B cell (primary cell): Measurements from ENCODE around the gene EXOSC6. TPM values are rescaled to one million over a fixed set of nuclear protein-coding genes. Genes with fewer than 3 reads are reported as not detected.

Source experiments
- ATAC-seq: fragments of 200-7000 bp; cut with Tn5 transposase; one replicate; pipeline ENCODE4 v1.10.0; 2021; ENCODE audit warnings: low read depth, mild to moderate bottlenecking, moderate number of reproducible peaks, moderate library complexity
- CTCF ChIA-PET: fragments of 350-600 bp; sonication (Branson Sonifier 250); formaldehyde crosslinking; loops from one replicate; lab custom pipeline; 2021; ENCODE audit warnings: antibody characterized with exemption, inconsistent platforms; lab: Charles Lee
- POLR2A ChIA-PET: fragments of 350-600 bp; sonication (Branson Sonifier 250); formaldehyde crosslinking; loops from one replicate; lab custom pipeline; 2021; ENCODE audit warnings: antibody characterized with exemption; lab: Charles Lee
- DNase-seq: peaks from one replicate; pipeline ENCODE4 v3.0.0; 2013
- H2AFZ ChIP-seq: 2 replicates; pipeline ENCODE4 v1.6.1; 2012; ENCODE audit warnings: mild to moderate bottlenecking, low read depth, low read length; ENCODE audit not compliant: insufficient read depth, poor library complexity, severe bottlenecking
- H3K27ac ChIP-seq, 2 donors: 1 replicate in 1 of 2; 2 replicates in 1 of 2; pipeline ENCODE4 v1.5.1; 2012 to 2013; ENCODE audit warnings: low read length in 2 of 2, mild to moderate bottlenecking in 2 of 2, moderate library complexity in 1 of 2
- H3K27me3 ChIP-seq, 4 experiments: fragments of 200-600 bp in 1 of 4; sonication (generic) in 1 of 4; replicated peaks in 1 of 4; 1 replicate in 2 of 4; 2 replicates in 2 of 4; pipeline versions ENCODE4 v1.6.1 to v1.7.0; 2013 to 2016; ENCODE audit warnings: low read length in 3 of 4, mild to moderate bottlenecking in 2 of 4, mixed read lengths in 1 of 4, moderate library complexity in 1 of 4; ENCODE audit not compliant: insufficient read depth in 4 of 4, control insufficient read depth in 3 of 4; ENCODE audit errors: control extremely low read depth in 1 of 4
- H3K36me3 ChIP-seq, 2 experiments: replicated peaks in 1 of 2; 1 replicate in 1 of 2; 2 replicates in 1 of 2; pipeline versions ENCODE4 v1.6.1 to v1.7.1; 2013; ENCODE audit warnings: low read length in 1 of 2; ENCODE audit not compliant: insufficient read depth in 2 of 2, control insufficient read depth in 1 of 2; ENCODE audit errors: control extremely low read depth in 1 of 2, extremely low read depth in 1 of 2
- H3K4me1 ChIP-seq, 2 donors: fragments of 200-600 bp in 1 of 2; sonication (generic) in 1 of 2; 1 replicate in 1 of 2; 2 replicates in 1 of 2; pipeline versions ENCODE4 v1.5.1 to v1.6.1; 2013 to 2017; ENCODE audit warnings: low read length in 2 of 2; ENCODE audit not compliant: control insufficient read depth in 2 of 2, insufficient read depth in 2 of 2
- H3K4me2 ChIP-seq: replicated peaks from 2 replicates; pipeline ENCODE3; 2012; ENCODE audit warnings: mild to moderate bottlenecking, low read depth, low read length; ENCODE audit not compliant: poor library complexity, severe bottlenecking
- H3K4me3 ChIP-seq, 5 experiments: fragments of 200-600 bp in 1 of 5; sonication (generic) in 1 of 5; 1 replicate in 3 of 5; 2 replicates in 2 of 5; pipeline versions ENCODE4 v1.5.1 to v1.7.0; 2011 to 2016; ENCODE audit warnings: low read length in 4 of 5, mild to moderate bottlenecking in 4 of 5, low read depth in 2 of 5, control low read depth in 1 of 5, moderate library complexity in 1 of 5; ENCODE audit not compliant: insufficient read depth in 1 of 5; ENCODE audit errors: control extremely low read depth in 1 of 5, extremely low read depth in 1 of 5
- H3K79me2 ChIP-seq: fragments of 200-600 bp; sonication (generic); one replicate; pipeline ENCODE4 v1.6.0; 2016; ENCODE audit warnings: low read length; ENCODE audit not compliant: control insufficient read depth, insufficient read depth
- H3K9ac ChIP-seq: fragments of 200-600 bp; sonication (generic); 2 replicates; pipeline ENCODE4 v1.6.1; 2017; ENCODE audit warnings: mild to moderate bottlenecking, low read length, moderate library complexity
- H3K9me3 ChIP-seq, 3 donors: one replicate each; pipeline versions ENCODE4 v1.6.1 to v1.7.1; 2013; ENCODE audit warnings: low read length in 2 of 3; ENCODE audit not compliant: control insufficient read depth in 2 of 3, insufficient read depth in 1 of 3; ENCODE audit errors: control extremely low read depth in 1 of 3
- H4K20me1 ChIP-seq: 2 replicates; pipeline ENCODE4 v1.6.0; 2012; ENCODE audit warnings: mild to moderate bottlenecking, low read length; ENCODE audit not compliant: insufficient read depth, control insufficient read depth, poor library complexity, severe bottlenecking
- H3K27ac Mint-ChIP-seq: one replicate; pipeline ENCODE4 v1.8.0; 2021; ENCODE audit warnings: mixed read lengths
- H3K27me3 Mint-ChIP-seq: one replicate; pipeline ENCODE4 v1.8.0; 2021; ENCODE audit warnings: mixed read lengths
- H3K4me1 Mint-ChIP-seq: one replicate; pipeline ENCODE4 v1.8.0; 2021; ENCODE audit warnings: mixed read lengths
- H3K4me3 Mint-ChIP-seq: one replicate; pipeline ENCODE4 v1.8.0; 2021; ENCODE audit warnings: mixed read lengths
- H3K9me3 Mint-ChIP-seq: one replicate; pipeline ENCODE4 v1.8.0; 2022; ENCODE audit warnings: mixed read lengths; ENCODE audit not compliant: insufficient read depth
- CTCF ChIP-seq: fragments of 200-600 bp; IDR thresholded peaks from one replicate; pipeline ENCODE4 v1.8.0; 2022; ENCODE audit warnings: antibody characterized with exemption, mild to moderate bottlenecking
- EZH2 ChIP-seq: IDR thresholded peaks from 2 replicates; pipeline ENCODE4 v1.6.1; 2012; ENCODE audit warnings: borderline replicate concordance, low read depth, mild to moderate bottlenecking, moderate library complexity, low read length; ENCODE audit not compliant: insufficient read depth, poor library complexity, severe bottlenecking
- whole genome bisulfite sequencing: methylation state at CpG from one replicate; pipeline ENCODE4 v1.1.5; 2013; ENCODE audit warnings: missing lambda C conversion rate; ENCODE audit not compliant: insufficient coverage; 5-methylcytosine and 5-hydroxymethylcytosine counted together
- intact Hi-C: fragments of 100-400 bp; cut with micrococcal nuclease; formaldehyde crosslinking; loops from one replicate; pipeline ENCODE4 v1.10.0; 2022
- polyA plus RNA-seq: library from polyadenylated mRNA; depleted of rRNA; stranded (reverse); fragments of >200 nt; gene quantifications from 2 replicates; pipeline ENCODE4 v1.2.3, GENCODE V29; 2012
- total RNA-seq, 2 donors: library from RNA; stranded (reverse); fragments of 120-200 nt in 1 of 2; gene quantifications; 1 replicate in 1 of 2; 2 replicates in 1 of 2; pipeline versions ENCODE4 v1.2.3 to v1.2.4, GENCODE V29; 2013 to 2022

The EXOSC6 gene
- total and polyA plus RNA-seq, 2 donors (not counting 1 experiment from before 2014, with no cell fraction given) = 13.0 to 42.3 TPM

- no peaks in the 10 kb centered on the region for H3K9me3 Mint-ChIP-seq
- Histone ChIP-seq H3K9me3 (peaks cover 0 to 8% (median 0%) of the 10 kb centered on the region in 3 donors), H3K27ac (no peak overlapping the region), H3K4me3 (no peak overlapping the region), H3K9ac (no peak overlapping the region), H3K4me2 (no peak overlapping the region), H2AFZ (no peak overlapping the region), H3K4me1 (peaks cover 0 to 13% of the 10 kb centered on the region in 2 donors), H3K36me3 (peaks cover 0 to 52% of the 10 kb centered on the region in 2 experiments), H3K79me2 (peaks cover 3% of the 10 kb centered on the region), H4K20me1 (no peaks in the 10 kb centered on the region), H3K27me3 (no peaks in the 10 kb centered on the region)
- WGBS = 86% methylated on average over 1 of the region's 12 CpGs
- H3K4me1 Mint-ChIP-seq = peaks cover 8% of the 10 kb centered on the region
- ChIA-PET CTCF (interaction anchor here (0.7 to 1.1 kb wide), 2 partner anchors 18 to 216 kb away, joined by 4 read pairs; no protein-coding TSS in a partner anchor), POLR2A (no interaction called here)
- no peaks in the 10 kb centered on the region for H3K27me3 Mint-ChIP-seq
- no peak overlapping the region for H3K27ac Mint-ChIP-seq
- ATAC-seq (no peak), DNase-seq (no peak)
- intact Hi-C loops = loop anchor here (5.0 kb wide), 1 partner anchor 197 kb away; the partner anchor contains the start of gene FCSK
- TF ChIP-seq EZH2 (no peak), CTCF (no peak)
- H3K4me3 Mint-ChIP-seq = no peak overlapping the region
Observed at GRCh38 chr16:70254965-70255286, 3.2 kb upstream of the EXOSC6 start.

- H3K4me1 ChIP-seq = peaks cover 0 to 19% of the 10 kb centered on the region in 2 donors
- no peak overlapping the region for H3K9ac ChIP-seq
- peaks cover 5% of the 10 kb centered on the region for H4K20me1 ChIP-seq
- H3K4me3 ChIP-seq = no peak overlapping the region
- WGBS = 98% methylated on average over 8 of the region's 9 CpGs
- no peak overlapping the region for H3K27ac Mint-ChIP-seq
- H3K4me3 Mint-ChIP-seq = no peak overlapping the region
- peaks cover 6% of the 10 kb centered on the region for H3K79me2 ChIP-seq
- no peaks in the 10 kb centered on the region for H3K27me3 ChIP-seq
- CTCF ChIA-PET = interaction anchor here (0.9 to 1.1 kb wide), 2 partner anchors 13 to 18 kb away, joined by 3 to 4 read pairs; no protein-coding TSS in a partner anchor
- POLR2A ChIA-PET = no interaction called here
- TF ChIP-seq CTCF (no peak), EZH2 (no peak)
- H3K9me3 ChIP-seq = peaks cover 0 to 8% (median 0%) of the 10 kb centered on the region in 3 donors
- no peak for ATAC-seq
- H3K27ac ChIP-seq = no peak overlapping the region
- H3K36me3 ChIP-seq = peaks cover 0 to 50% of the 10 kb centered on the region in 2 experiments
- H2AFZ ChIP-seq = no peak overlapping the region
- intact Hi-C loops = loop anchor here (5.0 kb wide), 1 partner anchor 198 kb away; the partner anchor contains the start of gene FCSK
- H3K4me2 ChIP-seq = no peak overlapping the region
- peaks cover 10% of the 10 kb centered on the region for H3K4me1 Mint-ChIP-seq
- H3K9me3 Mint-ChIP-seq = no peaks in the 10 kb centered on the region
- no peak for DNase-seq
- no peaks in the 10 kb centered on the region for H3K27me3 Mint-ChIP-seq
Observed at GRCh38 chr16:70254180-70254964, 2.6 kb upstream of the EXOSC6 start.
